ENCODE data around the gene ESYT1. TPM values are rescaled to one million over a fixed set of nuclear protein-coding genes. Genes with fewer than 3 reads are reported as not detected.

ESYT1 gene
- total RNA-seq, 1 donor = 207 TPM

GRCh38 chr12:56186957-56187356 lies 58.9 kb downstream of the ESYT1 start:
- H3K4me3 ChIP-seq (ENCODE audit: low read depth, low read length) = no peak overlapping the region
- TF ChIP-seq, protein P1, sequence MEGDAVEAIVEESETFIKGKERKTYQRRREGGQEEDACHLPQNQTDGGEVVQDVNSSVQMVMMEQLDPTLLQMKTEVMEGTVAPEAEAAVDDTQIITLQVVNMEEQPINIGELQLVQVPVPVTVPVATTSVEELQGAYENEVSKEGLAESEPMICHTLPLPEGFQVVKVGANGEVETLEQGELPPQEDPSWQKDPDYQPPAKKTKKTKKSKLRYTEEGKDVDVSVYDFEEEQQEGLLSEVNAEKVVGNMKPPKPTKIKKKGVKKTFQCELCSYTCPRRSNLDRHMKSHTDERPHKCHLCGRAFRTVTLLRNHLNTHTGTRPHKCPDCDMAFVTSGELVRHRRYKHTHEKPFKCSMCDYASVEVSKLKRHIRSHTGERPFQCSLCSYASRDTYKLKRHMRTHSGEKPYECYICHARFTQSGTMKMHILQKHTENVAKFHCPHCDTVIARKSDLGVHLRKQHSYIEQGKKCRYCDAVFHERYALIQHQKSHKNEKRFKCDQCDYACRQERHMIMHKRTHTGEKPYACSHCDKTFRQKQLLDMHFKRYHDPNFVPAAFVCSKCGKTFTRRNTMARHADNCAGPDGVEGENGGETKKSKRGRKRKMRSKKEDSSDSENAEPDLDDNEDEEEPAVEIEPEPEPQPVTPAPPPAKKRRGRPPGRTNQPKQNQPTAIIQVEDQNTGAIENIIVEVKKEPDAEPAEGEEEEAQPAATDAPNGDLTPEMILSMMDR (IDR thresholded peaks at IDR 0.05; ENCODE audit: insufficient read depth, low read length) = no peak
- no peak for DNase-seq (ENCODE audit: low read depth)

- H3K4me3 ChIP-seq (ENCODE audit: low read depth, low read length) = peak overlapping the region; percentile 79
- TF ChIP-seq, protein P1 (IDR thresholded peaks at IDR 0.05; ENCODE audit: insufficient read depth, low read length) = no peak
- DNase-seq (ENCODE audit: low read depth) = no peak
Measured at GRCh38 chr12:56188131-56188777, 60.2 kb downstream of the ESYT1 start.

DNA sequence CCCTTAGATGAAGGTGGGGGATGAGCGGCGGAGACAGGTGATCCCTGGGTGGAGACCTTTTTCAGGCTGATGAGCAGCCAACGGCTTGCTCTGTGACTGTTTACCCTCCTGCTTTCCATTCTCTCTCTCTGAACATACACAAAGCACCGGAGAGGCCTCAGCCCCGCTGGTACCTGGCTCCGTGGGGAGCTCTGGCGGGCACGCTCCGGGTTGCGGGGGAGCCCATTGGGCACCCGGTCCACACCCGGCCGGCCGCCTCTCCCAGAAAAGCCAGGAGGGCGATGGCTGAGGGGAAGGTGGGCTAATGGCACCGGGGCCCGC lies 60.7 kb downstream of the ESYT1 start:
- TF ChIP-seq, protein P1 (IDR thresholded peaks at IDR 0.05; ENCODE audit: insufficient read depth, low read length) = no peak
- no peak for DNase-seq (ENCODE audit: low read depth)

GRCh38 chr12:56189099-56189917 lies 61.2 kb downstream of the ESYT1 start, which contains the start of gene SMARCC2:
TSS of gene SMARCC2 (minus strand) at chr12:56189483. CDS start at chr12:56189461, 22 bp downstream.
- DNase-seq (ENCODE audit: low read depth) = peak; percentile 86
- peak within 1 kb of the TSS; percentile 81 for H3K4me3 ChIP-seq (ENCODE audit: low read depth, low read length)
- TF ChIP-seq, protein P1 (IDR thresholded peaks at IDR 0.05; ENCODE audit: insufficient read depth, low read length) = peak; percentile 64

More for the DNA sequence above, 60.7 kb downstream of the ESYT1 start:
- H3K4me3 ChIP-seq (ENCODE audit: low read depth, low read length) = peak overlapping the region; percentile 79

GRCh38 chr12:56189918-56190694 lies 62.0 kb downstream of the ESYT1 start:
- peak; percentile 89 for DNase-seq (ENCODE audit: low read depth)
- TF ChIP-seq, protein P1 (IDR thresholded peaks at IDR 0.05; ENCODE audit: insufficient read depth, low read length) = no peak
- H3K4me3 ChIP-seq (ENCODE audit: low read depth, low read length) = peak overlapping the region; percentile 81

GRCh38 chr12:56190695-56191155 lies 62.7 kb downstream of the ESYT1 start:
- DNase-seq (ENCODE audit: low read depth) = no peak
- H3K4me3 ChIP-seq (ENCODE audit: low read depth, low read length) = no peak overlapping the region
- TF ChIP-seq, protein P1 (IDR thresholded peaks at IDR 0.05; ENCODE audit: insufficient read depth, low read length) = no peak

All from fibroblast of the aortic adventitia (primary cell).